ENCODE data around the gene COMT. TPM values are rescaled to one million over a fixed set of nuclear protein-coding genes. Genes with fewer than 3 reads are reported as not detected.

COMT gene
- total and polyA plus RNA-seq, 2 of the 4 experiments (the other 2 are of a cell fraction): 202 to 347 TPM

GRCh38 chr22:19898145-19898544 lies 43.4 kb upstream of the COMT start:
- ATAC-seq (ENCODE audit: low read depth) (no peak), DNase-seq (no peak)
- no peak overlapping the region for H2BK120ac ChIP-seq (ENCODE audit: low read depth, low read length)
- ChIA-PET CTCF (no interaction called here), POLR2A (ENCODE audit: unreplicated experiment) (interaction anchor here (0.6 kb wide), 1 partner anchor 168 kb away, joined by 4 read pairs; no protein-coding TSS in a partner anchor)
- H4K20me1 ChIP-seq (ENCODE audit: insufficient read depth, low read length): no peaks in the 10 kb centered on the region
- no peak overlapping the region for H3K4ac ChIP-seq (ENCODE audit: low read depth, low read length)
- BruUV-seq (replicated peaks): no TSS peak
- H2AFZ ChIP-seq (replicated peaks; ENCODE audit: low read length, poor library complexity): no peak overlapping the region
- H4K5ac ChIP-seq (ENCODE audit: low read depth, low read length): no peak overlapping the region
- H3K14ac ChIP-seq (replicated peaks; ENCODE audit: low read depth, low read length): no peak overlapping the region
- peaks cover 0 to 6% of the 10 kb centered on the region in 2 experiments; a peak in 1 of 4 replicates for H3K79me1 ChIP-seq (ENCODE audit: low read depth in 1 of 2, low read length in 2 of 2)
- no peak overlapping the region for H3K4me2 ChIP-seq (ENCODE audit: low read depth, low read length)
- no peak overlapping the region for H4K8ac ChIP-seq (ENCODE audit: low read depth in 2 of 2, low read length in 2 of 2)
- H3K27ac ChIP-seq (ENCODE audit: insufficient read depth, low read length): no peak overlapping the region
- no peak overlapping the region for H3K56ac ChIP-seq (ENCODE audit: extremely low read depth, insufficient read depth, low read length)
- no peaks in the 10 kb centered on the region for H3K27me3 ChIP-seq (ENCODE audit: control insufficient read depth, insufficient read depth, low read length)
- H3K4me1 ChIP-seq (ENCODE audit: control insufficient read depth, insufficient read depth, low read length): peaks cover 1% of the 10 kb centered on the region
- no peak overlapping the region for H2BK20ac ChIP-seq (ENCODE audit: low read depth, low read length)
- H3K18ac ChIP-seq (ENCODE audit: low read depth, low read length): no peak overlapping the region
- H2AK9ac ChIP-seq (replicated peaks; ENCODE audit: low read depth, low read length, poor library complexity): no peak overlapping the region
- WGBS, 2 experiments (ENCODE audit: extremely low coverage in 2 of 2, insufficient read length in 1 of 2): 100% methylated on average over 3 of the region's 7 CpGs; no CpG with 5 or more reads in 1 of the 2 experiments
- no peak overlapping the region for H3K23ac ChIP-seq (ENCODE audit: low read depth, low read length)
- 0 out of 2 replicates have a peak, but pooled peaks cover 4% of the 10 kb centered on the region for H3K9me1 ChIP-seq (ENCODE audit: insufficient read depth, low read length)
- no peak overlapping the region for H2BK15ac ChIP-seq (ENCODE audit: low read depth, low read length)
- intact Hi-C loops (cut with micrococcal nuclease) (no loop called here), in situ Hi-C loops (cut with MboI; ENCODE audit: low sequenced_read_pairs) (no loop called here), dilution Hi-C loops (cut with HindIII; ENCODE audit: low sequenced_read_pairs, unreplicated experiment) (no loop called here)
- H3K36me3 ChIP-seq (ENCODE audit: control insufficient read depth, insufficient read depth, low read length): peaks cover 20% of the 10 kb centered on the region
- no peak overlapping the region for H3K4me3 ChIP-seq (ENCODE audit: insufficient read depth, low read depth, low read length)
- no peak overlapping the region for H2BK5ac ChIP-seq (ENCODE audit: low read depth, low read length, poor library complexity, severe bottlenecking)
- no peak overlapping the region for H2AK5ac ChIP-seq (ENCODE audit: low read depth, low read length)
- TF ChIP-seq RCOR1 (IDR thresholded peaks at IDR 0.05; ENCODE audit: insufficient replicate concordance, low read length): no peak
- no peak for TF ChIP-seq POLR2A (IDR thresholded peaks at IDR 0.05; ENCODE audit: low read depth, low read length)
- no peak for TF ChIP-seq CEBPB (IDR thresholded peaks at IDR 0.05; ENCODE audit: low read depth, low read length)
- H4K91ac ChIP-seq (ENCODE audit: insufficient read depth, low read depth, low read length): no peak overlapping the region
- no peaks in the 10 kb centered on the region for H3K9me3 ChIP-seq (ENCODE audit: control insufficient read depth, insufficient read depth, low read length)
- no peak overlapping the region for H3K9ac ChIP-seq (ENCODE audit: low read depth, low read length)
